GM18526 (cell line): Measurements from ENCODE around the gene SERPINH1.
A peak's percentile ranks its signal among the peaks of the same experiment; 100 is the strongest.

ENCODE experiments used
- POLR2A ChIP-seq: IDR thresholded peaks from 3 replicates; pipeline ENCODE4 v1.6.1; 2011; ENCODE audit not compliant: insufficient read length; ENCODE audit errors: extremely low read depth

SERPINH1 gene

GRCh38 chr11:75562048-75562835 lies at the start of gene SERPINH1:
Gene SERPINH1, plus strand, starts transcription at chr11:75562253. Its CDS starts 4,097 bp downstream, at chr11:75566350.
- peak; percentile 82 for TF ChIP-seq POLR2A

GRCh38 chr11:75513250-75513649 lies 48.8 kb upstream of the SERPINH1 start:
- no peak for TF ChIP-seq POLR2A

DNA sequence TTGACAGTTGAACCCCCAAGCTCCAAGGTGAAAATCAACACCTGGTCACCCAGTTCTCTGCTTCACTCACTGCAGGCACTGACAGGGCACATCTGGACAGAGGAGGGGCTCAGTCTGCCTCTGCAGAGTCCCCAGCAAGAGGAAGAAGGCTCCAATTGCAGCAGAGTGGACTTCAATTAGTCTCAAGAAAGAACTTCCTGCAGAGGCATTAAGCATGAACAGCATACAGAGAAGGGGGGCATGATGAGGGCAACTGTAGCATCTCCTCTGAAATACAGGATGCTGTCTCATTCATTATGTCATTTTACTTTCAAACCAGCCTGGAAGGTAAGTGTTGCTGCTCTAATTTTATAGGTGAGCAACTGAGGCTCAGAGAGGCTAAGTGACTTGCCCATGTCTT lies 47.5 kb upstream of the SERPINH1 start:
- TF ChIP-seq POLR2A, result no peak

DNA sequence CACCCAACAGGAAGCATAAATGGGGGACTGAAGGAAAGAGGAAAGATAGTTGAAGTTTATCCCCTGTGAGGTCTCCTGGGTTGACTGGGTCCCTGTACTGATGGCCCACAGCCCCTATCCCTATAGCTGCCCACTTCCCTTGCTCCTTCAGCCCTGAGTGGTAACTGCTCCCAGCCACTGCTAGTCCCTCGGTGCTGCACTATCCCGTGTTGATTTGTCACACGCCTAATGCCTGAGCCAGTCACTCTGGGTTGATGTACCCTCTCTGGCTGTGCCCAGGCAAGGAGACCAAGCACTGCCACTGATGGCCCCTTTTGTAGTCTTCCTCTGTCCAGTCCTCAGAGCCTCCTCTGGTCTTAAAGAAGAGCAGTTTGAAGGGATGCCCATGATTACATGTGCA lies 45.9 kb upstream of the SERPINH1 start:
- no peak for TF ChIP-seq POLR2A

GRCh38 chr11:75516886-75517285 lies 45.2 kb upstream of the SERPINH1 start:
- TF ChIP-seq POLR2A, result no peak

DNA sequence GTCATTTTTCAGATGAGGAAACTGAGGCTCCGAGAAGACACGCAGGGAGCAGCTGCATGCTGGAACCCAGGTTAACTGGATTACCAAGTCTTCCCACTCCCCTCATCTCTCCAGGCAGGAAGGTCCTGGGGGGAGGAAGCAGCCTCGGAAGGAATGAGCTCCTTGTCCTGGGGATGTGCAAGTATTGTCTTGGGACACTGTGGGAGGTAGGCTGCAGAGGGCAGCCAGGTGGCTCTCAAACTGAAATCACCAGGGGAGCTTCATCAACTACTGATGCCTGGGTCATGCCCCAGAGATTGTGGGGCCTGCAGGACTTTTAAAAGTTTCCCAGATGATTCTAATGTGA lies 43.9 kb upstream of the SERPINH1 start:
- TF ChIP-seq POLR2A, result no peak

DNA sequence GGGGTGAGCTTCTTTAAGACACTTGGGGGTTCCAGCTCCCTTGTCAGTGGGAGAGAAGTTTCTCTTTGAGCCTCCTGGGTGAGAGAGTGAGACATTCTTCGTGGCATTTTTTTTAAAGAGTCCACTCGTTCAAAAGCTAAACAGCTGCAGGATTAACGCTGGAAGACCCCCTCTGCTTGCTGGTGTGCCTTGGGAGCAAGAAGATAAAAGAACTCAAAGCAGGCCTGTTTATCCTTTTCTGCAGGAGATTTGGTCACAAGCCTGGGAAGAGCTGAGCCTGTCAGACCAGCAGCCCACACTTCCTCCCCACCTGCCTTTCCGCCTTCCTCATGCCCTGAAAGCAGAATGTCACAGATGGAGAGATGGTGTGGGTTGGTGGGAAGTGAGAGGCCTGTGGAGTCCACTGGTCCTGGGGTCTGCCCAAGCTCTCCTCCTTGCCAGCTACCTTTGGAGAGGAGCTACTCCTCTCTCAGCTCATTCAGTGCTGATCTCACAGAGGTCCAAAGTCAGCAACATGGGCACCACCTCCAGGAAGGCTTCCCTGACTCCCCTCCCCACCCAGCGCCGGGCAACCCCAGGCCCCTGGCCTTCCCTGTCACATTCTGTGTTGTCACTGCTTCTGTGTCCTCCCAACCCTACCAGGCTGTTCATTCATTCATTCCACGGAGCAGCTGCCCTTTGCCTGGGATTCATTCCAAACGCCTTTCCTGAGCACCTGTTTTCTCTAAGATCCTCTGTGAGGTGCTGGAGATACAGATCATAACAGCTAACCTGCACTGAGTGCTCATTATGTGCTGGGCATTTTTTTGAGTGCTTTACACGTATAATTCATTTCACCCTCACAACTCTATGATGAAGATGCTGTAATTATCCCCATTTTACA lies 43.0 kb upstream of the SERPINH1 start:
- no peak for TF ChIP-seq POLR2A

DNA sequence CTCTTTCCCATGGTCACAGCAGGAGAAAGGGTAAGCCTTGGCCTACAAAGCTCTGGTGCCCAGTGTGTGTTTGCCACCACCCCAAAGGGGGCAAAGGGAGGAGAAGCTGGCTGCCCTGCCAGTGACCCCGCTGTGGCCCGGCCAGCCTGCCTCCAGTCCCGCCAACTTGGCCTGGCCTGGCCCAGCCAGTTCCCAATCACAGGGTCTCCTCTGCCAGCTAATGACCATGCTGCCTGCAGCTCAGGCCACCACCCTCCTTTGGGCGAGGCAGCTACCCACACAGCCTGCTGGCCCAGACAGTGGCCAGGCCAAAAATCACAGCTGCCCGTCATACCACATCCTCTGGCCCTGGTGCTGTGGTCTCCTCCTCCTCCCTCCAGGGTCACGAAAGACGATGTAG lies 41.4 kb upstream of the SERPINH1 start:
- no peak for TF ChIP-seq POLR2A

DNA sequence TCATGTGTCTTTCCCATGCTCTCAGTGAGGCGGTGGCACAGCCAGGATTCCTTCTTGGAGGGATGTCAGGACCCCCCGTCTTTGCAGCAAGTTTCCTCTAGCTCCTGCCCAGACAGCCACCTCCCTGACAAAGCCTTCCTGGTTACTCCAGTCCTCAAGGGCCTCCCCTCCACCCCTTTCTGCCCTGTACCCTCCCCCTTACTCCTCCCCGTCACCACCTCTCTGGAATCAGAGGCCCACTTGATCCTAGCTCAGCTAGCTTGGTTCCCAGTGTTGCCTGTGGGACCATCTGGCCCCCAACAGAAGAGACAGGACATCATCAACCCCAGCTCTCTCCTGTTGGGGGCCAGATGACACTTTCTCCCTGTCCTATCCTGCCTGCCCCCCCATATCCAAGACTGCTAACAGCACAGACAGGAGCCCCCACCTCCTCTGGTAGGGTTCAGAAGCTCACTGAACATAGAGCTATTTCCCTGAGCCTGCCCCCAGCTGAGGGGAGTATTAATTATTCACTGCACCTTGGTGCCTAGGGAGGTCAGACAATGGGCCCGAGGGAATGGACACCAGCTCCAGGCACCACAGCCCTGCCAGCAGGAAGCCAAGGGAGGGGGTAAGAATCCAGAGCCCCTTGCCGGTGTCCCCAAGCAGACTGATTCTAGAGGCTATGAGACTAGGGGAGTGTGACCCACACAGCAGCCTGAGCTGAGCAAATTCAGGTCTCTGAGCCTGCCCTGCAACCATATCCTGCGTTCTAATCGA lies 39.6 kb upstream of the SERPINH1 start:
- TF ChIP-seq POLR2A, result no peak

GRCh38 chr11:75523189-75523588 lies 38.9 kb upstream of the SERPINH1 start:
- no peak for TF ChIP-seq POLR2A

DNA sequence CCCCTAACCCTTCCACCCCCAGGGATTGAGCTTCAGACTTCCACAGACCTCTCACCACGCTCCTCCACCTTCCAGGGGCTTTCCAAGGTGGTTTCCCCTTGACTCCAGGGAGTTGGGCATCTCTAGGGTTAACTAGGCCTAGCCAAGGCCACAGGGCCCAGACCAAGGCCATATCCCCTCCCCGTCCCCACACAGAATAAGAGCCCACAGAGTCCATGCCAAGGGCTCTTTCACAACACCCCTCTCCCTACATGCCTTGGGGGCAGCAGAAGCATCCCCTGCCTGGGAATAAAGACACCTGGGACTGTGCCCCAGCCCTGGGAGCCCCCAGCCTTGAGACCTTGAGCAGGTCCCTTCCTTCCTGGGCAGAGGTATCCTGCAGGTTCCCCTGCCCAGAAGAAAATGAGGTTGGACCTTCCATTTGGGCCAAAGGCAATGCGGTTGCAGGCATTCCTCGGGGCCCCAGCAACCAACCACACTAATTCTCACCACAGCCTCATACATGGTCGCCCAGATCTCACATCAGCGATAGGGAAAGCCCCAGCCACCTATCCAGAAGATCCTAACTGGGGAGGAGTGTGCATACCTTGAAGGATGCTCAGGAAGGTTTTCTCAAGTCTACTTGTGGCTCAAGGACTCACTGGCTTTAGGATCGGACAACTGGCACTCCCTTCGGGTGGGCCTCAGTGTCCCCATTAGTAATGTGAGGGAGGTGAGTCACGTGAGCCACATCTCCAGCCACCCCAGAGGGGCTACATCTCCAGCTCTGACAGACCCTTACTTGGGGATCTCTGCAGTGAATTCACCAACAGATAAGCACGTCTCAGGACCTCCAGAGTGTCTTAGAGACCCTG lies 38.0 kb upstream of the SERPINH1 start:
- no peak for TF ChIP-seq POLR2A

DNA sequence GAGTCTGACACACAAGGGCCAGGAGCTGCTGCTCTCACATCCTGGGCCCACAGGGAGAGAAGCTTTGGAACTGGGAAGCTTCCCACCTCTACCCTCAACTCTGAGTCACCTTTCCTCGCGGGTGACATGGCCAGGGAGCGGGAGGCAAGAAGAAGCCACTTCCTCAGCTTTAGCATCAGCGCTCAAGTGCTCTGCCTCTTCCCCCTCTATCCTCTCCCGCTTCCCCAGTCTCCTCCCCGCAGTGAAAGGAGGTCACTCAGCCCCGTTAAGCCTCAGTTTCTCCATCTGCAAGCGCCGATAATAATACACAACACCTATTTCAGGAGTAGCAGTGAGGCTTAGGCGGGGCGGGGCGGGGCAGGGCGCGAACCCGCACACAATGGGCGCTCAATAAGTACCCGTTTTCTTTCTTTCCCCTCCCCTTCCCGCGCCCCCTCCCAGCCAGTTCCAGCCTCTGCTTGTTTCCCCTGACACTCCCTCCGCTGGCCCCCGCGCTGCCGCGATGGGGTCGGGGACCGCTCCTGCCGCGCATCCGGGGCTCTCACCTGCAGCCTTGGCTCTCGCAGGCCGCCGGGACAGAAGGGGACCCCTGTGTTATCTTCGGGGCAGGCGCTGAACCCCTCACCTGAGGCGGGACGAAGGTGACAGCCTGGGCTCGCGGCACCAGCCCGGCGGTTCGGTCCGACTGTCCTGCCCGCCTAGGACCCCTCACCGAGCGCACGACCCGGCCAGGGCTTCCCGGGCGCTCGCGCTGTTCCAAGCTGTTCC lies 37.2 kb upstream of the SERPINH1 start:
- TF ChIP-seq POLR2A, result no peak

- TF ChIP-seq POLR2A, result peak; percentile 27
These were observed 36.4 kb upstream of the SERPINH1 start, which contains the start of gene GDPD5 for GRCh38 chr11:75525433-75526191. Gene GDPD5, minus strand, starts transcription at chr11:75525941. Its CDS starts 48,206 bp downstream, at chr11:75477735.
